AG04450 (cell line): ENCODE data around the gene HIPK1. TPM values are rescaled to one million over a fixed set of nuclear protein-coding genes. Genes with fewer than 3 reads are reported as not detected.

ENCODE experiments used
- CTCF ChIA-PET: fragments of 300-600, 350-600 bp; formaldehyde crosslinking; extraction: SDS; loops from one replicate; lab custom pipeline; 2022; ENCODE audit warnings: antibody characterized with exemption, inconsistent platforms; lab: Charles Lee
- POLR2A ChIA-PET: fragments of 350-600 bp; formaldehyde crosslinking; extraction: SDS; loops from one replicate; lab custom pipeline; 2021; ENCODE audit warnings: antibody characterized with exemption, inconsistent platforms; lab: Yijun Ruan, JAX
- DNase-seq: peaks from one replicate; pipeline ENCODE4 v3.0.0-alpha.2; 2011; ENCODE audit warnings: low read depth, low spot score
- H3K27ac ChIP-seq: one replicate; pipeline ENCODE4 v1.5.1; 2012; ENCODE audit warnings: low read depth, low read length, control low read depth
- H3K27me3 ChIP-seq: one replicate; pipeline ENCODE4 v1.6.0; 2012; ENCODE audit warnings: low read length; ENCODE audit not compliant: control insufficient read depth, insufficient read depth
- H3K4me3 ChIP-seq: 2 replicates; pipeline ENCODE4 v1.5.1; 2011; ENCODE audit warnings: mild to moderate bottlenecking, low read depth, low read length, control low read depth
- H3K9me3 ChIP-seq: 2 replicates; pipeline ENCODE4 v1.5.1; 2012; ENCODE audit warnings: low read length; ENCODE audit not compliant: control insufficient read depth, insufficient read depth
- polyA plus RNA-seq: library from polyadenylated mRNA; depleted of rRNA; stranded (reverse); fragments of >200 nt; gene quantifications from 2 replicates; pipeline ENCODE4 v1.2.3, GENCODE V29; 2011
- TF ChIP-seq, protein P1 (sequence below): IDR thresholded peaks from 2 replicates; pipeline ENCODE4 v1.5.1; 2011; ENCODE audit warnings: low read depth, low read length, control low read depth, inconsistent platforms

HIPK1 gene
- polyA plus RNA-seq, 1 experiment = 28.4 TPM

GRCh38 chr1:113904293-113904673 lies 24.8 kb upstream of the HIPK1 start:
- POLR2A ChIA-PET = interaction anchor here (0.5 to 3.9 kb wide), 5 partner anchors 9 to 615 kb away, joined by 3 to 54 read pairs (median 5); partner anchors contain the start of genes HIPK1 and RSBN1
- CTCF ChIA-PET = interaction anchor here (0.5 to 3.7 kb wide), 6 partner anchors 18 to 146 kb away, joined by 3 to 27 read pairs (median 4); partner anchors contain the start of gene HIPK1
- TF ChIP-seq, protein P1, sequence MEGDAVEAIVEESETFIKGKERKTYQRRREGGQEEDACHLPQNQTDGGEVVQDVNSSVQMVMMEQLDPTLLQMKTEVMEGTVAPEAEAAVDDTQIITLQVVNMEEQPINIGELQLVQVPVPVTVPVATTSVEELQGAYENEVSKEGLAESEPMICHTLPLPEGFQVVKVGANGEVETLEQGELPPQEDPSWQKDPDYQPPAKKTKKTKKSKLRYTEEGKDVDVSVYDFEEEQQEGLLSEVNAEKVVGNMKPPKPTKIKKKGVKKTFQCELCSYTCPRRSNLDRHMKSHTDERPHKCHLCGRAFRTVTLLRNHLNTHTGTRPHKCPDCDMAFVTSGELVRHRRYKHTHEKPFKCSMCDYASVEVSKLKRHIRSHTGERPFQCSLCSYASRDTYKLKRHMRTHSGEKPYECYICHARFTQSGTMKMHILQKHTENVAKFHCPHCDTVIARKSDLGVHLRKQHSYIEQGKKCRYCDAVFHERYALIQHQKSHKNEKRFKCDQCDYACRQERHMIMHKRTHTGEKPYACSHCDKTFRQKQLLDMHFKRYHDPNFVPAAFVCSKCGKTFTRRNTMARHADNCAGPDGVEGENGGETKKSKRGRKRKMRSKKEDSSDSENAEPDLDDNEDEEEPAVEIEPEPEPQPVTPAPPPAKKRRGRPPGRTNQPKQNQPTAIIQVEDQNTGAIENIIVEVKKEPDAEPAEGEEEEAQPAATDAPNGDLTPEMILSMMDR = no peak
- H3K9me3 ChIP-seq = no peaks in the 10 kb centered on the region
- H3K27ac ChIP-seq = peak overlapping the region; percentile 85
- peak overlapping the region; percentile 72 for H3K4me3 ChIP-seq
- no peak for DNase-seq
- H3K27me3 ChIP-seq = no peaks in the 10 kb centered on the region

DNA sequence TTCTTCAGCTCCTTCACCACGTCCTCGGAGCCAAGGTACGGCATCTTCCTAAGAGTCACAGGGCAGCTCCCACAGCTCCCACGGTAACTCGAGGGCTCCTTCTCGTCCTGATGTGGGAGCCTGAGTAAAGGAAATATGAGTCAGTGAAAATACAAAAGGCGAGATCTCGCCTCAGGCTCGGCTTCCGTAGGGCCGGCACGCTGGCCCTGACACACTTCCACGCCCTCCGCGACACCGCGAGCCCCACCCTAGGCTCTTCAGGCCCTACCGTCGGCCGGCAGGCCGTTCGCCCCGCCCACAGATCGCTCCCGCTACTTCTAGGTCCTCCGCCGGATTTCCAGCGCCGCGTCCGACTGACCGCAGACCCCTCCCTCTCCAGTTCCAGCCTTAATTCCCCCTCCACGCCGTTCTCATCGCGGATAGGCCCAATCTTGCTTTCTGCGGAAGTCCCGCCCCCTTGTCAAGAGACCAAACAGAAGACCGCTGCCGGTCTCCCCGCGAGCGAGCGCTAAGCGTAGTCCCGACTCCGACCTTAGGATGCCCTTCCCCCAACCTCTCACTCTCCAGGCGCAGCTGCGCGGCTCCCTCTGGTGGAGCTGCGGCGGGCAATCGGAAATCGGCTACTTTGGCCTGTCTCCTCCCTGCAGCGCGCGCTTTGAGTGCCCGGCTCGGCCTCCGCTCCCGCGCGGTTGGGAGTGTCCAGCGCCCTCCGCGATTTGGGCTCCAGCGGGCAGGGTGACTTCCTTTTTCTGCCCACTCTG lies 24.3 kb upstream of the HIPK1 start, which contains the start of the genes AP4B1 and DCLRE1B:
Gene AP4B1 (minus strand): TSS at position 126 of the 761 bp plus-strand sequence. CDS start 82 bp downstream, at position 44.
Gene DCLRE1B (plus strand): TSS at position 653 of the 761 bp plus-strand sequence. CDS start 261 bp downstream, outside the sequence.
- CTCF ChIA-PET = interaction anchor here (0.9 to 3.7 kb wide), 6 partner anchors 19 to 71 kb away, joined by 3 to 27 read pairs (median 4); partner anchors contain the start of gene HIPK1
- POLR2A ChIA-PET = interaction anchor here (0.5 to 3.9 kb wide), 5 partner anchors 8 to 614 kb away, joined by 3 to 54 read pairs (median 5); partner anchors contain the start of genes HIPK1 and RSBN1
- Histone ChIP-seq H3K27ac (peak within 1 kb of the TSS; percentile 85), H3K9me3 (no peaks in the 10 kb centered on the region), H3K4me3 (peak within 1 kb of the TSS; percentile 85), H3K27me3 (no peaks in the 10 kb centered on the region)
- peak; percentile 100 for DNase-seq
- TF ChIP-seq, protein P1 = peak; percentile 75

DNA sequence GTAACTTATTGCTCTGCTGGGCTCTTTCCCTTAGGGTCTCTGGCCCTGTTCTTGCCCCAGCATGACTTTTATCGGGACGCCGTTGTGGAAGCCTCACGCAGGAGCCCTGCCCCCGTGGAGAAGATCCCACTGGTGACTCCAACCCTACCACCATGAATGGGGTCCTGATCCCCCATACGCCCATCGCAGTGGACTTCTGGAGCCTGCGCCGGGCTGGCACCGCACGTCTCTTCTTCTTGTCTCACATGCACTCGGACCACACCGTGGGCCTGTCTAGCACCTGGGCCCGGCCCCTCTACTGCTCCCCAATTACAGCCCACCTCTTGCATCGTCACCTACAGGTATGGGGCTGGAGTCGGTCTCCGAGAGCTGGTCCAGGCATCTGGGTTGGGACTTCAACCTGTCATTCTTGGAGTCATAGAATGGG lies 23.7 kb upstream of the HIPK1 start:
- no peak overlapping the region for H3K27ac ChIP-seq
- H3K9me3 ChIP-seq = no peaks in the 10 kb centered on the region
- peak overlapping the region; percentile 85 for H3K4me3 ChIP-seq
- no peaks in the 10 kb centered on the region for H3K27me3 ChIP-seq
- no peak for DNase-seq
- POLR2A ChIA-PET = interaction anchor here (1.3 to 3.9 kb wide), 3 partner anchors 8 to 93 kb away, joined by 4 to 54 read pairs (median 8); partner anchors contain the start of genes HIPK1 and RSBN1
- TF ChIP-seq, protein P1 = no peak
- CTCF ChIA-PET = interaction anchor here (0.6 to 3.7 kb wide), 6 partner anchors 12 to 764 kb away, joined by 3 to 27 read pairs (median 4); partner anchors contain the start of gene HIPK1

GRCh38 chr1:113912594-113913311 lies 16.4 kb upstream of the HIPK1 start:
- H3K27ac ChIP-seq = peak overlapping the region; percentile 43
- no peak overlapping the region for H3K4me3 ChIP-seq
- POLR2A ChIA-PET = interaction anchor here (0.6 to 1.7 kb wide), 4 partner anchors 8 to 243 kb away, joined by 3 to 8 read pairs (median 4); partner anchors contain the start of genes AP4B1, DCLRE1B and HIPK1

More at GRCh38 chr1:113912594-113913311, 16.4 kb upstream of the HIPK1 start:
- Histone ChIP-seq H3K27me3 (no peaks in the 10 kb centered on the region), H3K9me3 (no peaks in the 10 kb centered on the region)
- peak; percentile 69 for DNase-seq
- CTCF ChIA-PET = interaction anchor here (0.9 to 1.2 kb wide), 4 partner anchors 18 to 433 kb away, joined by 3 to 5 read pairs (median 3); no protein-coding TSS in a partner anchor
- TF ChIP-seq, protein P1 = no peak
